ENCODE data around the gene TMEM266. TPM values are rescaled to one million over a fixed set of nuclear protein-coding genes. Genes with fewer than 3 reads are reported as not detected.
"Not testable (repeated sequence)": the region's sequence is repeated elsewhere in the genome, so short reads cannot be mapped to it uniquely, and the experiment has no call there.

The TMEM266 gene, protein sequence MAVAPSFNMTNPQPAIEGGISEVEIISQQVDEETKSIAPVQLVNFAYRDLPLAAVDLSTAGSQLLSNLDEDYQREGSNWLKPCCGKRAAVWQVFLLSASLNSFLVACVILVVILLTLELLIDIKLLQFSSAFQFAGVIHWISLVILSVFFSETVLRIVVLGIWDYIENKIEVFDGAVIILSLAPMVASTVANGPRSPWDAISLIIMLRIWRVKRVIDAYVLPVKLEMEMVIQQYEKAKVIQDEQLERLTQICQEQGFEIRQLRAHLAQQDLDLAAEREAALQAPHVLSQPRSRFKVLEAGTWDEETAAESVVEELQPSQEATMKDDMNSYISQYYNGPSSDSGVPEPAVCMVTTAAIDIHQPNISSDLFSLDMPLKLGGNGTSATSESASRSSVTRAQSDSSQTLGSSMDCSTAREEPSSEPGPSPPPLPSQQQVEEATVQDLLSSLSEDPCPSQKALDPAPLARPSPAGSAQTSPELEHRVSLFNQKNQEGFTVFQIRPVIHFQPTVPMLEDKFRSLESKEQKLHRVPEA
- total RNA-seq, result 0.13 TPM in 1 of 2 replicates, not detected in the other

DNA sequence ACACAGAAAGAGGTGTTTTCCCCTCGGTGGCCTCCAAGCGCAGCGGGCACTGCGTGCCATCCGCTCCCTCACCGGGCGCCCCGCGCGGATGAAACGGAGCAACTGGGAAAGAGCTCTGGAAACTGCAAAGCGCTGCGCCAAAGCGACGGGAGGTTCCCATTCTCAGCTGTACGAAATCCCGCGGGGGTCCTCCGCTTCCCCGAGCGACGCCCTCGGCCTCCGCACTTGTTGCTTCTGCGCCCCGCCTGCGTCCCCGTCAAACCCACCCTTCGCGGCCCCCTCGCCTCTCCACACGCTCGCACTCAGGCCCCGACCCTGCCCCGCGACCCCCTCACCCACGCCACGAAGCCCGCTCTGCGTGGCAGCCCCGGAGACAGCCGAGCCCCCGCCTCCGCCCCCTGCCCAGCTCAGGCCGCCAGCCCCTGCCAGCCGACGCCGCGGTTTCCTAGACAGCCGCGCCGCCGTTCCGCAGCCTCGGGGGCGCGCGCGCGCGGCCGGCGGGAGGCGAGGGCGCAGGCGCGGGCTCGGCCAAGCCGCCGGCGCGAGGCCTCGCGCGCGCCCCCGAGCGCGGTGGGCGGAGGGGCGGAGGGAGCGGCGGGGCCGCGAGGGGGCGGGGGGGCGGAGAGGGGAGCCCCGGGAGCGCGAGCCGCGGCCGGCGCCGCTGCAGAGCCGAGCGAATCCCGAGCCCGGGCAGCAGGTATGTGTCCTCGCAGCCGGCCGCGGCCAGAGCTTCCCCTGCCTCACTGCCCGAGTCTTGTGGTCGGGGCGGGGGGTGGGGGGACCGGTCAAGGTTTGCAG lies at the start of gene TMEM266:
TSS of gene TMEM266 (plus strand) at position 666 of the 798 bp plus-strand sequence. CDS start 74,279 bp downstream, outside the sequence.
- DNase-seq (ENCODE audit: low read depth in 2 of 2), result peak in 1 of 2 donors; percentile 40

DNA sequence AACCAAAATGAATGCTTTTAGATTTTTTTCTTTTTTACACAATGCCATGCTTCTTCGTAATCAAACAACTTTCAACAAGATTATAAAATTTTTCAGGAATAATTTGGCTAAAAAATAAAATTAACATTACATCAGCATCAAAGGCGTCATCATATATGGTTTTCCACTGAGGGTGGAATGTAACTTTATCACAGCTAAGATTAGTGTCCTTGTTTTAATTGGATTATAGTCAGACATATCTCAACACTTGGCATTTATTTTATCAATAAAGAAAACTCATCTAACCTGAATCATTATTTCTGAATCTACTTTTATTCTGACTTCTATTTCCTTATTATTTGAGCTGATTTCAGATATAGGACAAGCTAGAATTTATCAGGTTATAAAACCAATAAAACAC lies 49.2 kb upstream of the TMEM266 start:
- DNase-seq (ENCODE audit: low read depth in 2 of 2), result no peak

DNA sequence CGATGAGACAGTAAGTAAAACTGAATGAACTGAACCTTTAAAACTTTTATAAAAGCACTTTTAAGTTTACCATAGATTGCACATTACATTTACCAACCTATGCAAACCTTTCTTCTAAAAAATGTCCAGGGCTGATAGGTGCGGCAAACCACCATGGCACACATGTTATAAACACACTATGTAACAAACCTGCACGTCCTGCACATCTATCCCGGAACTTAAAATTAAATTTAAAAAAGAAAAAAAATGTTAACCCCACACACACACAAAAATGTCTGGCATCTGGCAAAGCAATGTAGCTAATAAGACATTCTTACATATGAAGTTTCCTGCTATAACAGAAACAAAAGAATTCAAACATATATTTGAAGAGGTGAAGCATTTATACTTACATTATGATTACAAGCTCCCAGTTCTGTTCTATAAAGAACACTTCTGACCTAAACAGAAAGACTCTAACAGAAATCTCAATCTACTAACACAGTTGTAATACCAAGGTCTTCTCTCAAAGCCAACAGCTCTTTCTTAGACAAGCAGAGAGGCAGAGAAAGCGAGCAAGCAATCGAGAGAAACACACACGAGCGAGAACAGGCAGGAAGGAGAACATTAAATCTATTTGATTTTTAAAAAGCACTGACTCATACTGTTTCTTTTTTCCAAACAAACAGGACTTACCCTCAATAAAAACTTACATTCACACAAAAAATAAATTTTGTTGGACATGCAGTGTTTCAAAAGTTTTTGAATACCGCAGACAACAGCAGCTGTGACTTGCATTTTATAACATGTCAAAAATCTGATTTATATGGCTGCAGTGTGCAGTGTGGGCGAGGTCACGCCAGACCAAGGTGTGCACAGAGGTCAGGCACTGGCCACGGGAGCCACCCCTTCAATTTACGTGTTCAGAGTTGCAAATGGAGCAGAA lies 47.9 kb upstream of the TMEM266 start, which contains the start of gene NRG4:
TSS of gene NRG4 (minus strand) at position 798 of the 925 bp plus-strand sequence. CDS start 1,194 bp downstream, outside the sequence.
- no peak for DNase-seq (ENCODE audit: low read depth in 2 of 2)

DNA sequence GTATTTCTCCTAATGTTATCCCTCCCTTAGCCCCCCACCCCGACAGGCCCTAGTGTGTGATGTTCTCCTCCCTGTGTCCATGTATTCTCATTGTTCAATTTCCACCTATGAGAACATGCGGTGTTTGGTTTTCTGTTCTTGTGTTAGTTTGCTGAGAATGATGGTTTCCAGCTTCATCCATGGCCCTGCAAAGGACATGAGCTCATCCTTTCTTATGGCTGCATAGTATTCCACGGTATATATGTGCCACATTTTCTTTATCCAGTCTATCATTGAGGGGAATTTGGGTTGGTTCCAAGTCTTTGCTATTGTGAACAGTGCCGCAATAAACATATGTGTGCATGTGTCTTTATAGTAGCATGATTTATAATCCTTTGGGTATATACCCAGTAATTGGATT lies 46.3 kb upstream of the TMEM266 start:
- not testable (repeated sequence) for DNase-seq (ENCODE audit: low read depth in 2 of 2)

DNA sequence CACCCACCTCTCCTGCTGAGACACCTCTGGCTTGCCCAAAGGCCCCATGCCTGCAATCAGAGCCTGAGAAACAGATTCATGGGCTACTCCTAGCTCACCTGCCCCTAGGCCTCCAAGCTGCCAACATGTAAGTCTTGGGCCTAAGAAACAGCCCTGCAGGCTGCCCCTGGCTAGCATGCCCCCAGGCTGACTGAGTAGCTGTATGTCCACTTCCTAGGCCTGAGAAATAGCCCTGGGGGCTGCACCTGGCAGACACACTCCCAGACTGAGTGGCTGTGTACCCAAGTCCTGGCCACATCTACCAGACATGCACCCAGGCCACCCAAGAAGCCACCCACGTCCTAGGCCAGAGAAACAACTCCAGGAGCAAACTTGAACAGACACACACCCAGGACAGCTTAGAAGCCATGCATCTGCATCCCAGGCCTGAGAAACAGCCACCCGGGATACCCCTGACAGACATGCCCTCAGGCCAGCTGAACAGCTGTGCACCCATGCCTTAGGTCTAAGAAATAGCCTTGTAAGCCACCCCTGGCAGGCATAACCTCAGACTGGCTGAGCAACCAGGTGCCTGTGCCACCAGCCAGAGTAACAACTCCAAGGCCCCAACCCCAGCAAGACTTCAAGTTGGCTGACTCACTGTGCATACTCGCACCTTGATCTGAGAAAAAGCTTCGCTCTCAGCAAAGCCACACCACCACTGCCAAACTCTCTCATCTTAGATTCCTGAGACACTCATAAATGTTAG lies 35.6 kb upstream of the TMEM266 start:
- no peak for DNase-seq (ENCODE audit: low read depth in 2 of 2)

DNA sequence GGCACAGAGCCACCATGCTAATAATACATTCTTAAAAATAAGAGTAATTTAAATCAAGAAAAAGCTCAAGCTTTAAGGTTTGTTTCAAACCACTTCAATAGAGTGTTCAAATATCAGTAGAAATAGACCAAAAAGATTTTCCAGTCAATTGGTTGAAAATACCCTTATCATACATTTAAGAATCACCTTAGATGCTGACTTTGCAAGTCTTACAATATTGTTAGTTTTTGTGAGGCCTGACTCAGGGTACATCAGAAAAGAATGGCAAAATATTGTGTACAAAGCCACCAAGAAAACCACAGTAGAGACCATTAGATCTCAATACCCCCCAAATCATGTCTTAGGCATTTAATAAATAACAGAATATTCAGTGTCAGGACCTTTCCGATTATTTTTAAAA lies 27.7 kb upstream of the TMEM266 start:
- DNase-seq (ENCODE audit: low read depth in 2 of 2), result no peak

DNA sequence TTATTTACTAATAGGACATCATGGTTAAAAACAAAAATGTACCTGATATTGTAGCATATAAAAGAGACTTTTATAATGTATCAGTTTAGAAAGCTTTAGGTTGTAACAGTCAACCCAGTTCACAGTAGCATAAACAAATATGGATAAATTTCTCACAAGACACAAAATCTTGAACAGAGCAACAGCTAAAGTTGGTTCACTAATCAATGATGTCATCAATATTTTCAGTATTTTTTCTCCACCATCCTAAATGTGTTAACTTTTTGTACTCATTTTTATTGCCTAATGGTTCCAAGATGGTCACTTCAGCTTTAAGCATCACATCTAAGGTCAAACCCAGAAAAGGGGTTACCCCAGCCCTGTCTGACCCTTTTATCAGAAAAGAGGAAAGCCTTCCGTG lies 26.3 kb upstream of the TMEM266 start:
- no peak for DNase-seq (ENCODE audit: low read depth in 2 of 2)

DNA sequence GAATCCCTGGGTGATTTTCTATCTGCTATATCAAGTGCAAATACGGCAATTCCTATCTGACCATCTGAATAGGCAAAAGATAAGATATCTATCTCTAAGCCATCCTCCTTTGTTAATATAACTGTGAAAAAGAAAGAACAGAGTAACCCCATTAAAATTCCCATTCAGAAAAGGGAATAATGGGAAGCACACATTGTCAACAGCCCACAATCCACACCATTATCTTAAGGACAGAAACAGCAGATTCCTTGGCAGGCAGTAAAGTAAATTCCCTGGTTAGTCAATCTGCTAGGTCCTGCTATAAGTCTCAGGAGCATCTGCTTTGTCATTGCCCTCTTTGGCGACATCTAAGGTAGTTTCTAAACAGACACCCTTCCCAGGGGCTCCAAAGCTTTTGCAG lies 25.7 kb upstream of the TMEM266 start:
- DNase-seq (ENCODE audit: low read depth in 2 of 2), result no peak

DNA sequence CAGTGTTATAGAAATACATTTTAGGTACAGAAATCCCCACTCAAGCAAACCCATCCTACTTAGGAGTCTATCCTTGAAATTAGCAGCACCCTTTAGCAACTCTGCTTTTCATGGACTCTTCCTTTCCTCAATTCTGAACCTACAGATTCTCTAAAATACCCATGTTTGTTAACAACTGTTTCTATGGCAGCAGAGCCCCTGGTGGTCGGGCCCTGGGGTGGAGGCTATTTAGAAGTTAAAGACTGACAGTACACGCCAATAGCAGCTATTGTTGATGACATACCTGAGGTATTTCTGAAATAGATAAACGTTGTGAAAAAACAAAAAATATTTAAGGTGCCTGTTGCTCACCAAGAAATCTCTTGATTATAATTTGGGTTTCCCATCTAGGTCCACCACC lies 24.2 kb upstream of the TMEM266 start:
- DNase-seq (ENCODE audit: low read depth in 2 of 2), result no peak

DNA sequence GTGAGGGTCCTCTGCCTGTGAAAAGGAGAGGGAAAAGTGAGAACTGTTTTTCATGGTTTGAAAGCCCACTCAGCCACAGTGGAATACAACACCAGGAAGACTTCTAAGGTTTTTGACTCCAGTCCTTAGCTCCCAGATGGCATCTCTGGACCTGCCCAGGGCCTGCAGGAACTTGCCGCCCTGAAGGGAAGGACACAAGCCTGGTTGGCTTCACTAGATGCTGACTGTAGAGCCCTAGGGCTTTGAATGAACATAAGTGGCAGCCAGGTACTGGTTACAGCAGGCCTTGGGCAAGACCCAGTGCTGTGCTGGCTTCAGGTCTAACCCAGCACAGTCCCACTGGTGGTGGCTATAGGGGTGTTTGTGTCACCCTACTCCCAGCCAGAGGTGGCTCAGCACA lies 21.3 kb upstream of the TMEM266 start:
- DNase-seq (ENCODE audit: low read depth in 2 of 2), result no peak

DNA sequence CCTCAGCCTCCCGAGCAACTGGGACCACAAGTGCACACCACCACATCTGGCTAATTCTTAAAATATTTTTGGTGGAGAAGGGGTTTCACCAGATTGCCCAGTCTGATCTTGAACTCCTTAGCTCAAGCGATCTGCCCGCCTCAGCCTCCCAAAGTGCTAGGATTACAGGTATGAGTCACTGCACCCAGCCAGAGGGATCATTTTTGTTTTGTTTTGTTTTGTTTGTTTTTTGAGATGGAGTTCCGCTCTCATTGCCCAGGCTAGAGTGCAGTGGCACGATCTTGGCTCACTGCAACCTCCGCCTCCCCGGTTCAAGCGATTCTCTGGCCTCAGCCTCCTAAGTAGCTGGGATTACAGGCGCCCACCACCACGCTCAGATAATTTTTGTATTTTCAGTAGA lies 5.6 kb upstream of the TMEM266 start:
- DNase-seq (ENCODE audit: low read depth in 2 of 2), result not testable (repeated sequence)

DNA sequence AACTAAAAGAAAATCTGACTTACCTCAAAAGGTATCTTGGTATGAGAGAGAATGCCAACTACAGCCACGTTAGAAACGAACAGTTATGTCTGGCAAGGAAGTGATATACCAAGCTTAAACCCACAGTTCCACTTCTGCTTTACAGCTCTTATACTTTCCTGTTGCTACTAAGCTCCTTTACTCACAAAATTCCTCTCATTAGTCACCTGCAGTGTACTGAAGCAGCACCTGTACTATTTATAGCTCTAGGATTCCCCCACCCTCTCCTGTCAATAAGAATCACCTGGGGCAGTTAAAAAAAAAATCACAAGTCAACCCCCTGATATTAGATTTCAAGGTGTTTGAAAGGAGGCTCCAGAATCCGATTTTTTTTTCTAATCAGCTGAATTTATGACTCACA lies 2.9 kb upstream of the TMEM266 start:
- no peak for DNase-seq (ENCODE audit: low read depth in 2 of 2)

DNA sequence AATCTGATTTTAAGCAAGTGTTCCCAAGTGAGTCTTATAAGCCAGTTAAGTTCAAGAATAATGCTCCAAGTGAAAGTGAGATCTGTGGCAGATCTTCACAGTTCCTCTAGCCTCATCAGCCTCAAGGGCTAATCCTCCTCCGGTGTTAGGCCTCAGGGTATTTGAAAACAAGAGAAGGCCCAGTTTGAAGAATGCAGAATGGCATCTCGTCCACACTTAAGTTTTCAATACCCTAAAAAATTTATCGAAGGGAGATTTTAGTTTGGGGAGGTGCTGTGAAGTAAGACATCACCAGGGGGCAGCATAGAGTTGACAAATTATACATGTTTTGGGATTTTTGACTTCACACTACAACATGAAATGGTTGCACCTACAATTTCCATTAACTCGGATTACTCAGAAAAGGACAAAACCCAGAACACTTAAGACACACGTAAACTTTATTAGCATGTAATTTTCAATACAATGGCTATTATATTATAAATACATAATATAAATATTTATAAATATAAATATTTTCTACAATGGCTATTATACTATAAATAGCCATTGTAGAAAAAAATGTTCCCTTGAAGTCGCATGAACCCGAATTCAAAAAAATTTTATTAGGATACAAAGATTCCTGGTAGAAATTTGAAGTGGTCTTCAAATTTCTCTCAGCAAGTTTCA lies 2.3 kb upstream of the TMEM266 start:
- DNase-seq (ENCODE audit: low read depth in 2 of 2), result peak in 1 of 2 donors; percentile 46

DNA sequence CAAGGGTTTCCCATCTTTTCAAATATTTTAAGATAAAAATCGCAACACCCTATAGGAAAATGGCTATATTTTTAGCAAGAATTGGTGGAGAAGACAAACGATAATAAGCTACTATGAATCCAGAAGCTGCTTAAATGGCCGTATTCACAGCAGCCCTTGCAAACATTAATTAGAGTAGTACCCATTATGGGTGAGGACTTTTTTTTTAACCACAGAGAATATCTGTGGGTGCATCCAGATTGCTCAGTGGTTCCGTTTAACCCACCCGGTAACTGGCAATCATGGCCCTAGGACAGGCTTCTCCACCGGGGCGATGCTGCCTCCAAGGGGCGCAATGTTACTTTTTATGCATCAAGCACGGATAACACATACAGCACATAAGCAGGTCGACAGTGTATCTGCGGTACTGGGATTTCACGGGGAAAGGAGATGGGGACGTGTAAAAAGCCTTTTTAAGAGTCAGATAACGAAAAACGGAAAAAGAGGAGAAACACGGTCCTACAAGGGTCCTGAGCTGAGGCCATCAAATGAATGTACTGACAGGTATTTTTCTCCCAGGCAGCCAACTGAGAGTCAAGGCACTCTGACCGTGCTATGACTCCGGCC lies 968 bp upstream of the TMEM266 start:
- DNase-seq (ENCODE audit: low read depth in 2 of 2), result peak in 1 of 2 donors; percentile 20

DNA sequence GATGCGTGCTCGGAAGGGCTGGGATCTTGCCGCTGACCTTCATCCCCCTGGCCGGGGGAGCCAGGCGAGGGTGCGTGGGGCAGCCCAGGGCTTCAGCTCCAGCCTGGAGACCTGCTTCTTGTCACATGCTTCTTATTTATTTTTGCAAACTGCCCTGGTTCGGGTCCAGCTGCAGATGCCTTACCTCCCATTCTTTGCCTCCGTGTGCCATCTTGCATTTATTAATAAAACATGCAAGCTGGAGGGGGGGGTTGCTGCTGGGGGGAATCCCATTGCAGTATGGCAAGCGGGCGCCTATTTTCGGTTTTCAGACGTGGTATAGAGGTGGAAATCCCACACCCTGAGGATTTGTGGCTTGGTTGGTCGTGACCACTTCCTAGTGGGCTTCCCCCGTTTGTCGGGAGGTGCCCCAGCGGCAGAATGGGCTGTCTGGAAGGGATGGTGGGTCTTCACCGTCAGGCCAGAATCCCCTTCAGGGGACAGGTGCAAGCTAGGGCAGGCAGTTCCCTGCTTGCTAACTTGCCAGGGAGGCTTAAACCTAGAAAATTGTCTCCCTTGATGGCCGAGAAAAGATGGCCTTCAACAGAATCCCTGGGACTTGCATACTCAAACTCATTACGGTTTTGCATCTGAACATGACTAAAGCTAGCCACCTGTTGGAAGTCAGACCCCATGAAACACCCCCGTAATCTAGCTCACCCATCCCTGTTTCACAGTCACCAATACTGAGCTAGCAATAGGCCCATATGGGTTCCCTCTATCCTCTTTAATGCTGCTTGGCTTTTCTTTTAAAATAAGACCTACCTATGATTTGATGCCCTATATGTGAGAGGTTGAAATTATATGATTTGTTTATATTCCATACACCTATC lies 569 bp downstream of the TMEM266 start:
- DNase-seq (ENCODE audit: low read depth in 2 of 2), result no peak

DNA sequence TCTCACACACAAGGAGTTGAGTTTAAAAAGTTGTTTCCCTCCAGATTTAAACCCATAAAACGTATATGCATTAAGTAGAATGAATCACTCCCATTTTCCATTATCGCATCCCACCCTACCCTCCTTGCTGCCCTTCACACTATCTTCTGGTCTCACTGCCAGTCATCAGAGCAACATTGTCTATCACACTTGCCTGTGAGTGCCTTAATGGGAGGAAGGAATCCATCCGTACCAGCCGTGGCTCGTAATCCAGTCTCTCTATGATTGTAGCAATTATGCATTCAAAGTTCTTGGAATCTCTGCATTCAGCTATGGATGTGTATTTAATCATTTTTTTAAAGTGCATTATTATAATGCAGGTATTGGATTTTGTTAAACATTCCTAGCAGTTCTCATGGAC lies 1.9 kb downstream of the TMEM266 start:
- no peak for DNase-seq (ENCODE audit: low read depth in 2 of 2)

DNA sequence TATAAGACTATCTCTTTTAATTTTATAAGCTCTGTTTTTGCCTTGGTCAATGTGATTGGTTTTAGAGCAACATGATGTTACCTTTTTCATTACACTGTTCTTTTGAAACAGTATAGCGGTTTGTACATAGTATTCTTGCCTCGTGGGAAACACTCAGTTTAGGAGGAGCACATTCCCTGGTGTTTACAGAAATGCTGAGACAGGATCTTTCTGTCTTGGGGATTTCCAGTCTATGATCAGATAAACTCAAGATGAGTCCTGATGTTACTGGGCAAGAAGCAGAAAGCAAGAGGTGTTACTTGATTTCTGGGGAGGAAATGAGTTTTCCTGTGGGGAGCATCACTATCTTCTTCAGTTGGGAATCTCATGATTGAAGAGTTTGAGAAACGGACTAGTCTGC lies 2.5 kb downstream of the TMEM266 start:
- no peak for DNase-seq (ENCODE audit: low read depth in 2 of 2)

DNA sequence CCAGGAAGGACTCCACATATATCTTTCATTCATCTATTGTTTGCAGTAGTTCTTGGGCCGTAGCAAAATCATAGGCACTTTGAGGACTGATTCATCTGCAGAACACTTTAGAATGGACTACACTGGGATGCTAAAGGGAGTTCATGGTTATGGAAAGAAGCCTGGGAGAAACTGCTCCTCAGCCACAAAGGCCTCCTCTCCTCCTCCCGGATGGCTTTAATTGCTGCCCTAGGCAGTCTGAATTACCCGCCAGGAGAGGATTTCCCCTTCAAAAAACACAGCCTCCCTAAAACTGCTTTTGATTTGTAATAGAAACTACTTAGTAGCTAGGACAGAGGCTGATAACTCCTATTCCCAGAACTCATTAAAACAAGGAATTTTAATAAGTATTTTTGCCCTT lies 4.6 kb downstream of the TMEM266 start:
- DNase-seq (ENCODE audit: low read depth in 2 of 2), result no peak

DNA sequence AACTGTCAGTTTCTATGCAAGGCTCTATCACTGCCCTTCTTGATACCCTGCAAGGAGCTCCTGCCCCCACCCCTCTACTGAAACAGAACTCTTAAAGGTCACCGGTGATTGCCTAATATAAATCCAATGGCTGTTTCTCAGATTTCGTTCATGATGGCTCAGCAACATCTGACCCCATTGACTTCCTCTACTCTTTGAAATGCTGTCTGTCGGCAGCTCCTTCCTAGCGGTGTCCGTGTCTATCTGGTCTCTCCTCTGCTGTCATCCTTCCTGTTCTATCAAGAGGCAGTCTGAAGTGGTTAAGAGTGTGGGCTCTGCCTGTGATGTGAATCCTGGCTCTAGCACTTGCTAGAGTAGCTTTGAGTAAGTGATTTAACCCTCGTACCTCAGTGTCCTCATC lies 5.5 kb downstream of the TMEM266 start:
- DNase-seq (ENCODE audit: low read depth in 2 of 2), result no peak

Measured in dermis microvascular lymphatic vessel endothelial cell (primary cell).